Measurements from ENCODE around the gene CIAO2A.

Gene CIAO2A

DNA sequence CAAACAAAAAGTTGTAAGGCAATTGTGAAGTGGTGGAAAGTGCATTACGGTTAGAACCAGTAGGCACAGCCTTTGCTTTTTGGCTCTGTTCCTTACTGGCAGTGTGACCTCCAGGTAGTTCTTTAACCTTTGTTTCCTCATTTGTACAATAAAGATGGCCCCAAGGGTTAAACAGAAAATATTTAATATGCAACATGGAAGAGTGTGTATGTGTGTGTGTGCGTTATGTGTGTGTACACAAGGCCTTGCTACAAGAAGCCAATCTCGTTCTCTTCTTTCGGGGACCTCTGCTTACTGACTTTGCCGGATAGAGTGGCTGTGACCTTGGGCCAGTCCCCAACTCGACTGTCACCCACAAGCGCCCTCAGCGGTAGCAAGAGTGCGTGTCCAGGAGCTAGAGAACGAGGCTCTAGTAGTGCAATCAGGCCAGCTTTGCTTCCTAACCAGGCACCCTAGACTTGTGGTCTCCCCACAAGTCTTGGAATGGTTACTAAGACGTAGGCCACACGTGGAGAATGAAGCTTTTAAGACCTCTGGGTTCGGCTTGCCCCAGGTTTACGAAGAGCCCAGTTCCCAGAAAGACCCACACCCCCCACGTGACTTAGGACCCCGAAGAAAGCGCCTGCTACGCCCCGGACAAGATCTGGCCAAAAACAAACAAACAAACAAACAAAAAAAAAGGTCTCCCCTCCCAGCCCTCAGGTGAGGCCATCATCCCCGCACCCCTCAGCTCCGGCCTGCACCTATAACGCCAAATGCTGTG lies 593 bp downstream of the CIAO2A start:
- Histone ChIP-seq H3K4me3 (replicated peaks; ENCODE audit: insufficient read depth, low read length) (peak overlapping the region; percentile 74), H3K27ac (replicated peaks) (peak overlapping the region; percentile 90), H3K27me3 (ENCODE audit: insufficient read depth, poor library complexity, severe bottlenecking) (no peaks in the 10 kb centered on the region)
- TF ChIP-seq POLR2AphosphoS5 (IDR thresholded peaks at IDR 0.05; ENCODE audit: low read depth), result peak; percentile 17; the same call in 1 of the 2 replicates
- TF ChIP-seq, protein P1, sequence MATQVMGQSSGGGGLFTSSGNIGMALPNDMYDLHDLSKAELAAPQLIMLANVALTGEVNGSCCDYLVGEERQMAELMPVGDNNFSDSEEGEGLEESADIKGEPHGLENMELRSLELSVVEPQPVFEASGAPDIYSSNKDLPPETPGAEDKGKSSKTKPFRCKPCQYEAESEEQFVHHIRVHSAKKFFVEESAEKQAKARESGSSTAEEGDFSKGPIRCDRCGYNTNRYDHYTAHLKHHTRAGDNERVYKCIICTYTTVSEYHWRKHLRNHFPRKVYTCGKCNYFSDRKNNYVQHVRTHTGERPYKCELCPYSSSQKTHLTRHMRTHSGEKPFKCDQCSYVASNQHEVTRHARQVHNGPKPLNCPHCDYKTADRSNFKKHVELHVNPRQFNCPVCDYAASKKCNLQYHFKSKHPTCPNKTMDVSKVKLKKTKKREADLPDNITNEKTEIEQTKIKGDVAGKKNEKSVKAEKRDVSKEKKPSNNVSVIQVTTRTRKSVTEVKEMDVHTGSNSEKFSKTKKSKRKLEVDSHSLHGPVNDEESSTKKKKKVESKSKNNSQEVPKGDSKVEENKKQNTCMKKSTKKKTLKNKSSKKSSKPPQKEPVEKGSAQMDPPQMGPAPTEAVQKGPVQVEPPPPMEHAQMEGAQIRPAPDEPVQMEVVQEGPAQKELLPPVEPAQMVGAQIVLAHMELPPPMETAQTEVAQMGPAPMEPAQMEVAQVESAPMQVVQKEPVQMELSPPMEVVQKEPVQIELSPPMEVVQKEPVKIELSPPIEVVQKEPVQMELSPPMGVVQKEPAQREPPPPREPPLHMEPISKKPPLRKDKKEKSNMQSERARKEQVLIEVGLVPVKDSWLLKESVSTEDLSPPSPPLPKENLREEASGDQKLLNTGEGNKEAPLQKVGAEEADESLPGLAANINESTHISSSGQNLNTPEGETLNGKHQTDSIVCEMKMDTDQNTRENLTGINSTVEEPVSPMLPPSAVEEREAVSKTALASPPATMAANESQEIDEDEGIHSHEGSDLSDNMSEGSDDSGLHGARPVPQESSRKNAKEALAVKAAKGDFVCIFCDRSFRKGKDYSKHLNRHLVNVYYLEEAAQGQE (IDR thresholded peaks at IDR 0.05; ENCODE audit: insufficient replicate concordance, low read depth), result no peak
- no peak for TF ChIP-seq SPI1 (IDR thresholded peaks at IDR 0.05; ENCODE audit: borderline replicate concordance, low read depth)
- TF ChIP-seq, protein P2, sequence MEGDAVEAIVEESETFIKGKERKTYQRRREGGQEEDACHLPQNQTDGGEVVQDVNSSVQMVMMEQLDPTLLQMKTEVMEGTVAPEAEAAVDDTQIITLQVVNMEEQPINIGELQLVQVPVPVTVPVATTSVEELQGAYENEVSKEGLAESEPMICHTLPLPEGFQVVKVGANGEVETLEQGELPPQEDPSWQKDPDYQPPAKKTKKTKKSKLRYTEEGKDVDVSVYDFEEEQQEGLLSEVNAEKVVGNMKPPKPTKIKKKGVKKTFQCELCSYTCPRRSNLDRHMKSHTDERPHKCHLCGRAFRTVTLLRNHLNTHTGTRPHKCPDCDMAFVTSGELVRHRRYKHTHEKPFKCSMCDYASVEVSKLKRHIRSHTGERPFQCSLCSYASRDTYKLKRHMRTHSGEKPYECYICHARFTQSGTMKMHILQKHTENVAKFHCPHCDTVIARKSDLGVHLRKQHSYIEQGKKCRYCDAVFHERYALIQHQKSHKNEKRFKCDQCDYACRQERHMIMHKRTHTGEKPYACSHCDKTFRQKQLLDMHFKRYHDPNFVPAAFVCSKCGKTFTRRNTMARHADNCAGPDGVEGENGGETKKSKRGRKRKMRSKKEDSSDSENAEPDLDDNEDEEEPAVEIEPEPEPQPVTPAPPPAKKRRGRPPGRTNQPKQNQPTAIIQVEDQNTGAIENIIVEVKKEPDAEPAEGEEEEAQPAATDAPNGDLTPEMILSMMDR (IDR thresholded peaks at IDR 0.05; ENCODE audit: insufficient read depth, low read length), result peak; percentile 25
- TF ChIP-seq GABPA (IDR thresholded peaks at IDR 0.05; ENCODE audit: low read depth), result no peak
- peak; percentile 67 to 70 for DNase-seq (ENCODE audit: low read depth in 1 of 2, low spot score in 1 of 2)

DNA sequence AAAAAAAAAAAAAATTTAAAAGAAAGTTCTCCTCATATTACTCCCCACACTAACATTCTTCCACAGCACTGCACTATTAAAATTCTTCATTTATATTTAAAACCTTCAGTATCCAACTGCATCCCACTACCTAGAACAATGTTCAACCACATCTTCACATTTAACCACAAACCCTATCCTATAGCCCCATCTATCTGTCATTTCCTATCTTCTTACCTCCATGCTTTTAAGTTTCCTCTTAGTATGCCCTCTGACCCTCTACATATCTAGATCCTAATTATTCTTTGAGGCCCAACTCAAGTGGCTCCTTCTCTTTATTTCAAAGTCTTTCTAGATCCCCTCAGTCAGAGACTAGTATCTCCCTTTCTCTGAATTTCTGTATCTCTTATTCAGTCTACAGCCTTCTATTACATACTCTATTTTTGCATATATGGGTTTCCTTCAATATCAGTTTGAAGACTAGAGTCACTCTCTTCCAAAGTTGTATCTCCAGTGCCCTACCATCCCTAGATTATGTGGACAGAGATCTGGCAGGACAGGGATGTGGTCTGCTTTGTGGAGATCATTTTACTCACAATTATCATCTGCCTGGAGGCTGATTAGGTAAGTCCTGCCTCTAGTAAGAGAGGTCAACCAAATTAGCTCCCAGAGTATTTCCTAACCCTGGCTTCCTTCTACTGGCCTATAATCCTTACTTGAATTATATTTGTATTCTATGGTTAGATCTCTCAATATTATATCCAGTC lies 1.4 kb downstream of the CIAO2A start:
- TF ChIP-seq, protein P1 (IDR thresholded peaks at IDR 0.05; ENCODE audit: insufficient replicate concordance, low read depth), result no peak
- TF ChIP-seq POLR2AphosphoS5 (IDR thresholded peaks at IDR 0.05; ENCODE audit: low read depth) (no peak), GABPA (IDR thresholded peaks at IDR 0.05; ENCODE audit: low read depth) (no peak), SPI1 (IDR thresholded peaks at IDR 0.05; ENCODE audit: borderline replicate concordance, low read depth) (no peak)
- TF ChIP-seq, protein P2 (IDR thresholded peaks at IDR 0.05; ENCODE audit: insufficient read depth, low read length), result no peak
- Histone ChIP-seq H3K4me3 (replicated peaks; ENCODE audit: insufficient read depth, low read length) (peak overlapping the region; percentile 74), H3K27ac (replicated peaks) (peak overlapping the region; percentile 90), H3K27me3 (ENCODE audit: insufficient read depth, poor library complexity, severe bottlenecking) (no peaks in the 10 kb centered on the region)
- DNase-seq (ENCODE audit: low read depth in 1 of 2, low spot score in 1 of 2), result no peak

DNA sequence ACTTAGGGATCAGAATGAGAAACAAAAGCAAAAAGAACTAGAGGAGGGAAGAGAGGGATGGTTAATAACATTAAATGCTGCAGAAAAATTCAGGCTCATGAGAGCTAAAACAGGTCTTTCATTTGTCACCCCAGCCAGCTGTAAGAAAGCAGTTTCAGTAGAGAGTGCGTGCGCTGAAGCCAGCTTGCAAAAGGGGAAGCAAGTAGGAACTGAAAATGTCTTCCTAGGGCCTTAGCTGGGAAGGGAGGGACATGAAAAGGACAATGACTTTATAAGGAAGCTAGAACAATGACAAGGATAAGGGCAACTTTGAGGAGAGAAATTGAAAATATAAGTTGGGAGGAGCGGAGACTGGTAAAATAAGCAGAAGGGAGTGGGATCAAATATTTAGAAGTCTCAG lies 3.1 kb downstream of the CIAO2A start:
- Histone ChIP-seq H3K4me3 (replicated peaks; ENCODE audit: insufficient read depth, low read length) (no peak overlapping the region), H3K27ac (replicated peaks) (peak overlapping the region; percentile 63), H3K27me3 (ENCODE audit: insufficient read depth, poor library complexity, severe bottlenecking) (no peaks in the 10 kb centered on the region)
- TF ChIP-seq SPI1 (IDR thresholded peaks at IDR 0.05; ENCODE audit: borderline replicate concordance, low read depth), result peak; percentile 32; the same call in 1 of the 2 replicates
- TF ChIP-seq, protein P2 (IDR thresholded peaks at IDR 0.05; ENCODE audit: insufficient read depth, low read length), result no peak
- no peak; the same call in 1 of the 2 replicates for TF ChIP-seq POLR2AphosphoS5 (IDR thresholded peaks at IDR 0.05; ENCODE audit: low read depth)
- peak in 1 of 2 experiments; percentile 82 for DNase-seq (ENCODE audit: low read depth in 1 of 2, low spot score in 1 of 2)
